Activated CD4-positive, alpha-beta T cell treated with anti-CD3 and anti-CD28 coated beads, Interleukin-2, amount 10 ng/mL, durations not matched to agents 24 days and 14 days (primary cell): ENCODE measurements around the gene HELZ2. TPM values are rescaled to one million over a fixed set of nuclear protein-coding genes. Genes with fewer than 3 reads are reported as not detected.
"Not testable (repeated sequence)": the region's sequence is repeated elsewhere in the genome, so short reads cannot be mapped to it uniquely, and the experiment has no call there.

Experiments
- DNase-seq: peaks from one replicate; pipeline ENCODE4 v3.0.0; 2022
- H3K27ac Mint-ChIP-seq: one replicate; pipeline ENCODE4 v1.8.0; 2022; ENCODE audit warnings: mild to moderate bottlenecking, mixed read lengths
- H3K27me3 Mint-ChIP-seq: one replicate; pipeline ENCODE4 v1.8.0; 2022; ENCODE audit warnings: mixed read lengths
- H3K36me3 Mint-ChIP-seq: one replicate; pipeline ENCODE4 v1.8.0; 2022; ENCODE audit warnings: low read depth, mild to moderate bottlenecking, mixed read lengths
- H3K4me1 Mint-ChIP-seq: one replicate; pipeline ENCODE4 v1.8.0; 2021; ENCODE audit warnings: mixed read lengths
- H3K4me3 Mint-ChIP-seq: one replicate; pipeline ENCODE4 v1.8.0; 2022; ENCODE audit warnings: mild to moderate bottlenecking, moderate library complexity, mixed read lengths
- H3K9me3 Mint-ChIP-seq: one replicate; pipeline ENCODE4 v1.8.0; 2021; ENCODE audit warnings: mixed read lengths
- intact Hi-C: fragments of 100-400 bp; cut with micrococcal nuclease; formaldehyde crosslinking; loops from one replicate; pipeline ENCODE4 v1.15.1; 2023
- total RNA-seq: library from RNA; stranded (reverse); gene quantifications from 2 replicates; pipeline ENCODE4 v1.2.3, GENCODE V29; 2022

Gene HELZ2
- total RNA-seq, 1 donor from 2014 or later: 15.9 TPM

- Mint-ChIP-seq H3K27ac (no peak overlapping the region), H3K4me3 (no peak overlapping the region), H3K4me1 (no peaks in the 10 kb centered on the region), H3K9me3 (no peaks in the 10 kb centered on the region), H3K36me3 (peaks cover 27% of the 10 kb centered on the region), H3K27me3 (no peaks in the 10 kb centered on the region)
- DNase-seq: no peak
- intact Hi-C loops: no loop called here
These were observed 12.2 kb downstream of the HELZ2 start for GRCh38 chr20:63561624-63562396.

- no peak for DNase-seq
- Mint-ChIP-seq H3K4me3 (no peak overlapping the region), H3K4me1 (no peaks in the 10 kb centered on the region), H3K36me3 (peaks cover 27% of the 10 kb centered on the region), H3K9me3 (no peaks in the 10 kb centered on the region), H3K27ac (no peak overlapping the region), H3K27me3 (no peaks in the 10 kb centered on the region)
- intact Hi-C loops: no loop called here
These were observed 13.0 kb downstream of the HELZ2 start for GRCh38 chr20:63560856-63561609.

GRCh38 chr20:63560333-63560805 lies 13.7 kb downstream of the HELZ2 start:
- H3K27me3 Mint-ChIP-seq: no peaks in the 10 kb centered on the region
- no peak overlapping the region for H3K4me3 Mint-ChIP-seq
- peak overlapping the region; percentile 56 for H3K27ac Mint-ChIP-seq
- H3K4me1 Mint-ChIP-seq: no peaks in the 10 kb centered on the region
- DNase-seq: no peak
- H3K9me3 Mint-ChIP-seq: no peaks in the 10 kb centered on the region
- intact Hi-C loops: no loop called here
- peaks cover 21% of the 10 kb centered on the region for H3K36me3 Mint-ChIP-seq

GRCh38 chr20:63559485-63560332 lies 14.3 kb downstream of the HELZ2 start:
- H3K27ac Mint-ChIP-seq, H3K4me1 Mint-ChIP-seq, DNase-seq, intact Hi-C loops, H3K4me3 Mint-ChIP-seq, H3K27me3 Mint-ChIP-seq, H3K9me3 Mint-ChIP-seq: not testable (repeated sequence)
- H3K36me3 Mint-ChIP-seq: peaks cover 21% of the 10 kb centered on the region

- Mint-ChIP-seq H3K4me1 (no peaks in the 10 kb centered on the region), H3K36me3 (peaks cover 20% of the 10 kb centered on the region), H3K27me3 (no peaks in the 10 kb centered on the region), H3K4me3 (no peak overlapping the region), H3K27ac (no peak overlapping the region), H3K9me3 (no peaks in the 10 kb centered on the region)
- intact Hi-C loops: no loop called here
- DNase-seq: no peak
These were observed 15.1 kb downstream of the HELZ2 start for GRCh38 chr20:63558804-63559484.

- no peak overlapping the region for H3K27ac Mint-ChIP-seq
- H3K27me3 Mint-ChIP-seq: no peaks in the 10 kb centered on the region
- H3K4me1 Mint-ChIP-seq: peaks cover 7% of the 10 kb centered on the region
- H3K4me3 Mint-ChIP-seq: no peak overlapping the region
- no peak for DNase-seq
- intact Hi-C loops: no loop called here
- H3K9me3 Mint-ChIP-seq: no peaks in the 10 kb centered on the region
- peaks cover 20% of the 10 kb centered on the region for H3K36me3 Mint-ChIP-seq
These were observed 16.6 kb downstream of the HELZ2 start for GRCh38 chr20:63557481-63557891.

- Mint-ChIP-seq H3K4me3 (no peak overlapping the region), H3K27me3 (no peaks in the 10 kb centered on the region), H3K27ac (no peak overlapping the region), H3K9me3 (no peaks in the 10 kb centered on the region), H3K4me1 (peaks cover 10% of the 10 kb centered on the region), H3K36me3 (peaks cover 20% of the 10 kb centered on the region)
- DNase-seq: no peak
- intact Hi-C loops: no loop called here
These were observed 17.1 kb downstream of the HELZ2 start for GRCh38 chr20:63556873-63557478.

GRCh38 chr20:63555661-63556381 lies 18.2 kb downstream of the HELZ2 start:
- no peaks in the 10 kb centered on the region for H3K9me3 Mint-ChIP-seq
- H3K27me3 Mint-ChIP-seq: peaks cover 5% of the 10 kb centered on the region
- H3K27ac Mint-ChIP-seq: no peak overlapping the region
- peaks cover 12% of the 10 kb centered on the region for H3K4me1 Mint-ChIP-seq
- intact Hi-C loops: no loop called here
- peaks cover 18% of the 10 kb centered on the region for H3K36me3 Mint-ChIP-seq
- DNase-seq: no peak
- no peak overlapping the region for H3K4me3 Mint-ChIP-seq

- DNase-seq: no peak
- H3K4me3 Mint-ChIP-seq: peak overlapping the region; percentile 77
- H3K27me3 Mint-ChIP-seq: peaks cover 9% of the 10 kb centered on the region
- H3K4me1 Mint-ChIP-seq: peaks cover 12% of the 10 kb centered on the region
- intact Hi-C loops: no loop called here
- H3K36me3 Mint-ChIP-seq: peaks cover 13% of the 10 kb centered on the region
- no peaks in the 10 kb centered on the region for H3K9me3 Mint-ChIP-seq
- no peak overlapping the region for H3K27ac Mint-ChIP-seq
These were observed 19.4 kb downstream of the HELZ2 start for GRCh38 chr20:63554361-63555278.

GRCh38 chr20:63553933-63554290 lies 20.1 kb downstream of the HELZ2 start, which contains the start of gene FNDC11:
Gene FNDC11, plus strand, starts transcription at chr20:63554159. Its CDS starts 1,505 bp downstream, at chr20:63555664.
- peaks cover 10% of the 10 kb centered on the region for H3K36me3 Mint-ChIP-seq
- no peaks in the 10 kb centered on the region for H3K9me3 Mint-ChIP-seq
- peaks cover 13% of the 10 kb centered on the region for H3K27me3 Mint-ChIP-seq
- peak within 1 kb of the TSS; percentile 77 for H3K4me3 Mint-ChIP-seq
- H3K27ac Mint-ChIP-seq: peak within 1 kb of the TSS; percentile 76
- peaks cover 12% of the 10 kb centered on the region for H3K4me1 Mint-ChIP-seq
- intact Hi-C loops: loop anchor here (1.0 kb wide), 4 partner anchors 17 to 85 kb away; partner anchors contain the start of genes GMEB2, PPDPF and PTK6
- peak; percentile 84 for DNase-seq

- Mint-ChIP-seq H3K27me3 (peaks cover 15% of the 10 kb centered on the region), H3K9me3 (no peaks in the 10 kb centered on the region), H3K36me3 (peaks cover 6% of the 10 kb centered on the region), H3K4me3 (peak overlapping the region; percentile 77), H3K27ac (peak overlapping the region; percentile 76), H3K4me1 (peaks cover 12% of the 10 kb centered on the region)
- DNase-seq: peak; percentile 97
- intact Hi-C loops: loop anchor here (1.0 kb wide), 4 partner anchors 16 to 86 kb away; partner anchors contain the start of genes GMEB2, PPDPF and PTK6
These were observed 20.6 kb downstream of the HELZ2 start for GRCh38 chr20:63553251-63553932.
